ENCODE measurements around the gene LRRC2.

- TF ChIP-seq CTCF (IDR thresholded peaks at IDR 0.05) = no peak
- TF ChIP-seq POLR2AphosphoS5 (IDR thresholded peaks at IDR 0.05) = no peak
- TF ChIP-seq POLR2A (IDR thresholded peaks at IDR 0.05) = no peak
Measured at GRCh38 chr3:46541835-46542234, 24.3 kb downstream of the LRRC2 start.
